HCT116 (cell line): ENCODE data around the gene DENND1A. TPM values are rescaled to one million over a fixed set of nuclear protein-coding genes. Genes with fewer than 3 reads are reported as not detected.

ENCODE experiments used
- ATAC-seq: fragments of 200-7000 bp; cut with Tn5 transposase; 2 replicates; pipeline ENCODE4 v1.9.1; 2020; ENCODE audit warnings: mild to moderate bottlenecking, moderate library complexity
- BruUV-seq: library from RNA; stranded (reverse); fragments of 400-500 nt; replicated peaks from 2 replicates; lab custom pipeline; 2021; lab: Mats Ljungman, UMichigan
- CTCF ChIA-PET: fragments of 300-600 bp; sonication (Branson Sonifier 250); formaldehyde crosslinking; loops from one replicate; lab custom pipeline; 2021; ENCODE audit warnings: antibody characterized with exemption; lab: Charles Lee
- POLR2A ChIA-PET: fragments of 300-600, 350-600 bp; sonication (Branson Sonifier 250); formaldehyde crosslinking; loops from one replicate; lab custom pipeline; 2021; ENCODE audit warnings: antibody characterized with exemption; lab: Charles Lee
- RAD21 ChIA-PET, 2 experiments: fragments of 300-600 bp; sonication (Branson Sonifier 250); formaldehyde crosslinking; loops; one replicate each; lab custom pipeline; 2023; ENCODE audit warnings: low total read pairs in 2 of 2; ENCODE audit not compliant: uncharacterized antibody in 2 of 2, unreplicated experiment in 2 of 2, low non-redundant PET in 1 of 2; lab: Charles Lee
- DNase-seq: peaks from one replicate; pipeline ENCODE4 v3.0.0-alpha.2; 2010; ENCODE audit warnings: low read depth, low spot score
- H2AFZ ChIP-seq: fragments of 200-600 bp; shearing (Covaris generic), sonication (generic); 2 replicates; pipeline ENCODE4 v1.6.1; 2017; ENCODE audit warnings: low read depth, mixed run types, mixed read lengths, antibody characterized with exemption, low read length; ENCODE audit not compliant: poor library complexity, severe bottlenecking
- H3K27ac ChIP-seq: 2 replicates; pipeline ENCODE4 v1.5.1; 2012; ENCODE audit warnings: low read depth, low read length
- H3K27me3 ChIP-seq: fragments of 200-600 bp; sonication (generic); 2 replicates; pipeline ENCODE4 v1.6.1; 2016; ENCODE audit warnings: mixed run types, low read length, mixed read lengths; ENCODE audit not compliant: insufficient read depth
- H3K36me3 ChIP-seq, 2 experiments: fragments of 200-500 bp in 1 of 2; fragments of 200-600 bp in 1 of 2; sonication (Bioruptor generic) in 1 of 2; sonication (generic) in 1 of 2; 2 replicates each; pipeline versions ENCODE4 v1.5.1 to v1.6.1; 2014 to 2016; ENCODE audit warnings: low read length in 2 of 2, inconsistent platforms in 1 of 2, mixed read lengths in 1 of 2, mixed run types in 1 of 2; ENCODE audit not compliant: insufficient read depth in 2 of 2, control insufficient read depth in 1 of 2
- H3K4me1 ChIP-seq, 2 experiments: fragments of 200-600 bp in 1 of 2; sonication (generic) in 1 of 2; 2 replicates each; pipeline versions ENCODE4 v1.5.1 to v1.6.1; 2012 to 2017; ENCODE audit warnings: low read length in 2 of 2, inconsistent platforms in 1 of 2, mild to moderate bottlenecking in 1 of 2, mixed read lengths in 1 of 2, mixed run types in 1 of 2, moderate library complexity in 1 of 2; ENCODE audit not compliant: insufficient read depth in 2 of 2, control insufficient read depth in 1 of 2
- H3K4me2 ChIP-seq: fragments of 200-600 bp; sonication (generic); 2 replicates; pipeline ENCODE4 v1.6.1; 2017; ENCODE audit warnings: mixed run types, low read length, mixed read lengths
- H3K4me3 ChIP-seq, 2 experiments: fragments of 200-600 bp in 1 of 2; sonication (generic) in 1 of 2; replicated peaks in 1 of 2; 2 replicates each; pipeline ENCODE4 v1.5.1; 2011 to 2016; ENCODE audit warnings: low read length in 2 of 2, control low read depth in 1 of 2, low read depth in 1 of 2, mild to moderate bottlenecking in 1 of 2, mixed read lengths in 1 of 2, mixed run types in 1 of 2
- H3K79me2 ChIP-seq: fragments of 200-600 bp; sonication (generic); 2 replicates; pipeline ENCODE4 v1.6.1; 2017; ENCODE audit warnings: mild to moderate bottlenecking, mixed run types, low read length, moderate library complexity, mixed read lengths; ENCODE audit not compliant: insufficient read depth
- H3K9ac ChIP-seq: fragments of 200-600 bp; sonication (generic); 2 replicates; pipeline ENCODE4 v1.6.1; 2016; ENCODE audit warnings: low read length, mixed read lengths
- H3K9me2 ChIP-seq: fragments of 200-600 bp; sonication (generic), shearing (Covaris generic); 2 replicates; pipeline ENCODE4 v1.6.1; 2017; ENCODE audit warnings: mixed run types, mild to moderate bottlenecking, moderate library complexity; ENCODE audit not compliant: insufficient read depth
- H3K9me3 ChIP-seq, 2 experiments: fragments of 200-500 bp in 1 of 2; fragments of 200-600 bp in 1 of 2; sonication (Bioruptor generic) in 1 of 2; sonication (generic) in 1 of 2; 2 replicates each; pipeline ENCODE4 v1.6.1; 2014 to 2017; ENCODE audit warnings: low read length in 2 of 2, mixed read lengths in 2 of 2, inconsistent platforms in 1 of 2, low read depth in 1 of 2, mild to moderate bottlenecking in 1 of 2, mixed run types in 1 of 2, moderate library complexity in 1 of 2; ENCODE audit not compliant: control insufficient read depth in 1 of 2, insufficient read depth in 1 of 2
- H4K20me1 ChIP-seq: fragments of 200-600 bp; sonication (generic), shearing (Covaris generic); 2 replicates; pipeline ENCODE4 v1.6.1; 2017; ENCODE audit warnings: mixed run types, mild to moderate bottlenecking, moderate library complexity; ENCODE audit not compliant: insufficient read depth
- ELF1 ChIP-seq: IDR thresholded peaks from 2 replicates; pipeline ENCODE4 v1.6.1; 2012; ENCODE audit warnings: low read depth, borderline replicate concordance
- EZH2 ChIP-seq: fragments of 200-600 bp; sonication (generic); IDR thresholded peaks from 2 replicates; pipeline ENCODE4 v1.6.1; 2017; ENCODE audit warnings: antibody characterized with exemption, mixed run types
- EZH2phosphoT487 ChIP-seq: fragments of 200-600 bp; IDR thresholded peaks from 2 replicates; pipeline ENCODE4 v1.6.1; 2018; ENCODE audit warnings: antibody characterized with exemption, borderline replicate concordance
- FOSL1 ChIP-seq: IDR thresholded peaks from 2 replicates; pipeline ENCODE4 v1.6.1; 2012; ENCODE audit warnings: low read depth
- POLR2A ChIP-seq: IDR thresholded peaks from 2 replicates; pipeline ENCODE4 v1.7.0; 2011; ENCODE audit warnings: borderline replicate concordance; ENCODE audit not compliant: insufficient read depth, insufficient read length; ENCODE audit errors: extremely low read depth
- POLR2AphosphoS5 ChIP-seq: IDR thresholded peaks from 2 replicates; pipeline ENCODE4 v1.6.1; 2011; ENCODE audit warnings: mild to moderate bottlenecking, low read depth, low read length, moderate library complexity
- RAD21 ChIP-seq: IDR thresholded peaks from 2 replicates; pipeline ENCODE4 v1.6.1; 2012; ENCODE audit warnings: low read depth, mild to moderate bottlenecking
- SIN3A ChIP-seq: IDR thresholded peaks from 2 replicates; pipeline ENCODE4 v1.6.1; 2012; ENCODE audit warnings: low read depth
- SP1 ChIP-seq: IDR thresholded peaks from 2 replicates; pipeline ENCODE4 v1.6.1; 2012; ENCODE audit warnings: low read depth
- SRF ChIP-seq: IDR thresholded peaks from 2 replicates; pipeline ENCODE4 v1.6.1; 2012; ENCODE audit warnings: low read depth
- TCF7L2 ChIP-seq: IDR thresholded peaks from 2 replicates; pipeline ENCODE4 v1.7.0; 2011; ENCODE audit warnings: borderline replicate concordance, inconsistent platforms; ENCODE audit not compliant: insufficient read depth, insufficient read length; ENCODE audit errors: extremely low read depth
- YY1 ChIP-seq: IDR thresholded peaks from 2 replicates; pipeline ENCODE4 v1.6.1; 2011; ENCODE audit warnings: low read length, low read depth, moderate library complexity, mild to moderate bottlenecking; ENCODE audit not compliant: insufficient replicate concordance; ENCODE audit errors: extremely low read depth
- ZBTB33 ChIP-seq: IDR thresholded peaks from 2 replicates; pipeline ENCODE4 v1.6.1; 2011; ENCODE audit warnings: mild to moderate bottlenecking, low read length, moderate library complexity; ENCODE audit not compliant: insufficient replicate concordance; ENCODE audit errors: extremely low read depth
- ZFX ChIP-seq: fragments of 450-650 bp; IDR thresholded peaks from 2 replicates; pipeline ENCODE4 v1.6.1; 2017
- ZNF274 ChIP-seq: fragments of 200-500 bp; sonication (Bioruptor generic); IDR thresholded peaks from 2 replicates; pipeline ENCODE4 v1.6.1; 2014; ENCODE audit warnings: mild to moderate bottlenecking, low read depth, low read length, inconsistent platforms
- intact Hi-C: fragments of 100-400 bp; cut with micrococcal nuclease; formaldehyde crosslinking; loops from 2 replicates; pipeline ENCODE4 v1.10.0; 2022
- total RNA-seq: library from RNA; stranded (reverse); gene quantifications from one replicate; pipeline ENCODE4 v1.2.1, GENCODE V29; 2021; ENCODE audit not compliant: unreplicated experiment
- TF ChIP-seq, protein P1 (sequence below), 3 experiments: fragments of 200-600 bp in 1 of 3; sonication (generic) in 1 of 3; IDR thresholded peaks in 2 of 3; conservative IDR thresholded peaks in 1 of 3; 2 replicates each; pipeline ENCODE4 v1.5.1; 2012 to 2017; ENCODE audit warnings: low read depth in 2 of 3, low read length in 2 of 3, antibody characterized with exemption in 1 of 3, borderline replicate concordance in 1 of 3, control low read depth in 1 of 3, mild to moderate bottlenecking in 1 of 3, mixed read lengths in 1 of 3, mixed run types in 1 of 3, moderate library complexity in 1 of 3; ENCODE audit not compliant: insufficient read depth in 1 of 3
- TF ChIP-seq, protein P2 (sequence below): IDR thresholded peaks from 2 replicates; pipeline ENCODE4 v1.6.1; 2012; ENCODE audit warnings: low read depth
- TF ChIP-seq, protein P3 (sequence below): IDR thresholded peaks from 2 replicates; pipeline ENCODE4 v1.6.1; 2012

Gene DENND1A
- total RNA-seq, 1 experiment from 2014 or later = 33.0 TPM

- no peak overlapping the region for H3K9ac ChIP-seq
- H3K4me1 ChIP-seq = peaks cover 0 to 16% of the 10 kb centered on the region in 2 experiments; a peak in 2 of 4 replicates
- H2AFZ ChIP-seq = peak overlapping the region; percentile 61
- ATAC-seq (peak; percentile 91), DNase-seq (peak; percentile 52)
- no peaks in the 10 kb centered on the region for H3K9me3 ChIP-seq
- intact Hi-C loops = loop anchor here (1.0 to 10.0 kb wide), 6 partner anchors 31 to 1259 kb away; partner anchors contain the start of genes PDCL and TTLL11
- ChIA-PET POLR2A (no interaction called here), RAD21 (interaction anchor here in 1 of 2 experiments (0.7 kb wide), 1 partner anchor 542 kb away, joined by 3 read pairs; no protein-coding TSS in a partner anchor), CTCF (interaction anchor here (0.7 to 5.1 kb wide), 4 partner anchors 26 to 687 kb away, joined by 3 to 47 read pairs (median 4); no protein-coding TSS in a partner anchor)
- no peaks in the 10 kb centered on the region for H3K9me2 ChIP-seq
- TF ChIP-seq POLR2AphosphoS5 = no peak
- no peak for TF ChIP-seq EZH2
- no peak for TF ChIP-seq FOSL1
- TF ChIP-seq, protein P1, sequence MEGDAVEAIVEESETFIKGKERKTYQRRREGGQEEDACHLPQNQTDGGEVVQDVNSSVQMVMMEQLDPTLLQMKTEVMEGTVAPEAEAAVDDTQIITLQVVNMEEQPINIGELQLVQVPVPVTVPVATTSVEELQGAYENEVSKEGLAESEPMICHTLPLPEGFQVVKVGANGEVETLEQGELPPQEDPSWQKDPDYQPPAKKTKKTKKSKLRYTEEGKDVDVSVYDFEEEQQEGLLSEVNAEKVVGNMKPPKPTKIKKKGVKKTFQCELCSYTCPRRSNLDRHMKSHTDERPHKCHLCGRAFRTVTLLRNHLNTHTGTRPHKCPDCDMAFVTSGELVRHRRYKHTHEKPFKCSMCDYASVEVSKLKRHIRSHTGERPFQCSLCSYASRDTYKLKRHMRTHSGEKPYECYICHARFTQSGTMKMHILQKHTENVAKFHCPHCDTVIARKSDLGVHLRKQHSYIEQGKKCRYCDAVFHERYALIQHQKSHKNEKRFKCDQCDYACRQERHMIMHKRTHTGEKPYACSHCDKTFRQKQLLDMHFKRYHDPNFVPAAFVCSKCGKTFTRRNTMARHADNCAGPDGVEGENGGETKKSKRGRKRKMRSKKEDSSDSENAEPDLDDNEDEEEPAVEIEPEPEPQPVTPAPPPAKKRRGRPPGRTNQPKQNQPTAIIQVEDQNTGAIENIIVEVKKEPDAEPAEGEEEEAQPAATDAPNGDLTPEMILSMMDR (IDR thresholded peaks at IDR 0.05 in 2 of 3, conservative IDR thresholded peaks at IDR 0.05 in 1 of 3; ENCODE audit: borderline replicate concordance in 1 of 3, insufficient read depth in 1 of 3, low read depth in 2 of 3, low read length in 2 of 3) = peak; percentile 88 to 91 (median 88)
- TF ChIP-seq ZNF274 = no peak
- no peak for TF ChIP-seq POLR2A
- TF ChIP-seq RAD21 = peak; percentile 91
- no peak for TF ChIP-seq SP1
- peak; percentile 22 for TF ChIP-seq YY1
- TF ChIP-seq SIN3A = no peak
- TF ChIP-seq EZH2phosphoT487 = no peak
- no peak for TF ChIP-seq ZFX
- TF ChIP-seq, protein P2, sequence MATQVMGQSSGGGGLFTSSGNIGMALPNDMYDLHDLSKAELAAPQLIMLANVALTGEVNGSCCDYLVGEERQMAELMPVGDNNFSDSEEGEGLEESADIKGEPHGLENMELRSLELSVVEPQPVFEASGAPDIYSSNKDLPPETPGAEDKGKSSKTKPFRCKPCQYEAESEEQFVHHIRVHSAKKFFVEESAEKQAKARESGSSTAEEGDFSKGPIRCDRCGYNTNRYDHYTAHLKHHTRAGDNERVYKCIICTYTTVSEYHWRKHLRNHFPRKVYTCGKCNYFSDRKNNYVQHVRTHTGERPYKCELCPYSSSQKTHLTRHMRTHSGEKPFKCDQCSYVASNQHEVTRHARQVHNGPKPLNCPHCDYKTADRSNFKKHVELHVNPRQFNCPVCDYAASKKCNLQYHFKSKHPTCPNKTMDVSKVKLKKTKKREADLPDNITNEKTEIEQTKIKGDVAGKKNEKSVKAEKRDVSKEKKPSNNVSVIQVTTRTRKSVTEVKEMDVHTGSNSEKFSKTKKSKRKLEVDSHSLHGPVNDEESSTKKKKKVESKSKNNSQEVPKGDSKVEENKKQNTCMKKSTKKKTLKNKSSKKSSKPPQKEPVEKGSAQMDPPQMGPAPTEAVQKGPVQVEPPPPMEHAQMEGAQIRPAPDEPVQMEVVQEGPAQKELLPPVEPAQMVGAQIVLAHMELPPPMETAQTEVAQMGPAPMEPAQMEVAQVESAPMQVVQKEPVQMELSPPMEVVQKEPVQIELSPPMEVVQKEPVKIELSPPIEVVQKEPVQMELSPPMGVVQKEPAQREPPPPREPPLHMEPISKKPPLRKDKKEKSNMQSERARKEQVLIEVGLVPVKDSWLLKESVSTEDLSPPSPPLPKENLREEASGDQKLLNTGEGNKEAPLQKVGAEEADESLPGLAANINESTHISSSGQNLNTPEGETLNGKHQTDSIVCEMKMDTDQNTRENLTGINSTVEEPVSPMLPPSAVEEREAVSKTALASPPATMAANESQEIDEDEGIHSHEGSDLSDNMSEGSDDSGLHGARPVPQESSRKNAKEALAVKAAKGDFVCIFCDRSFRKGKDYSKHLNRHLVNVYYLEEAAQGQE = no peak
- no peak for TF ChIP-seq TCF7L2
- no peak for TF ChIP-seq ZBTB33
- TF ChIP-seq, protein P3, sequence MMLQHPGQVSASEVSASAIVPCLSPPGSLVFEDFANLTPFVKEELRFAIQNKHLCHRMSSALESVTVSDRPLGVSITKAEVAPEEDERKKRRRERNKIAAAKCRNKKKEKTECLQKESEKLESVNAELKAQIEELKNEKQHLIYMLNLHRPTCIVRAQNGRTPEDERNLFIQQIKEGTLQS = no peak
- TF ChIP-seq SRF = no peak
- TF ChIP-seq ELF1 = no peak
- H3K4me2 ChIP-seq = peak overlapping the region; percentile 51
- BruUV-seq = no TSS peak
- H3K27me3 ChIP-seq = no peaks in the 10 kb centered on the region
- H3K27ac ChIP-seq = no peak overlapping the region
- no peaks in the 10 kb centered on the region for H3K79me2 ChIP-seq
- no peaks in the 10 kb centered on the region for H4K20me1 ChIP-seq
- no peaks in the 10 kb centered on the region for H3K36me3 ChIP-seq
- no peak overlapping the region for H3K4me3 ChIP-seq
Observed at GRCh38 chr9:123353984-123354591, 575.8 kb downstream of the DENND1A start.
